ENCODE results near the gene NCR2.

GRCh38 chr6:41302638-41303037 lies 32.8 kb upstream of the NCR2 start:
- TF ChIP-seq, protein P1, sequence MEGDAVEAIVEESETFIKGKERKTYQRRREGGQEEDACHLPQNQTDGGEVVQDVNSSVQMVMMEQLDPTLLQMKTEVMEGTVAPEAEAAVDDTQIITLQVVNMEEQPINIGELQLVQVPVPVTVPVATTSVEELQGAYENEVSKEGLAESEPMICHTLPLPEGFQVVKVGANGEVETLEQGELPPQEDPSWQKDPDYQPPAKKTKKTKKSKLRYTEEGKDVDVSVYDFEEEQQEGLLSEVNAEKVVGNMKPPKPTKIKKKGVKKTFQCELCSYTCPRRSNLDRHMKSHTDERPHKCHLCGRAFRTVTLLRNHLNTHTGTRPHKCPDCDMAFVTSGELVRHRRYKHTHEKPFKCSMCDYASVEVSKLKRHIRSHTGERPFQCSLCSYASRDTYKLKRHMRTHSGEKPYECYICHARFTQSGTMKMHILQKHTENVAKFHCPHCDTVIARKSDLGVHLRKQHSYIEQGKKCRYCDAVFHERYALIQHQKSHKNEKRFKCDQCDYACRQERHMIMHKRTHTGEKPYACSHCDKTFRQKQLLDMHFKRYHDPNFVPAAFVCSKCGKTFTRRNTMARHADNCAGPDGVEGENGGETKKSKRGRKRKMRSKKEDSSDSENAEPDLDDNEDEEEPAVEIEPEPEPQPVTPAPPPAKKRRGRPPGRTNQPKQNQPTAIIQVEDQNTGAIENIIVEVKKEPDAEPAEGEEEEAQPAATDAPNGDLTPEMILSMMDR (IDR thresholded peaks at IDR 0.05 in 4 of 5, conservative IDR thresholded peaks at IDR 0.05 in 1 of 5), result no peak
- no peak for TF ChIP-seq POLR2A (IDR thresholded peaks at IDR 0.05)
